ENCODE data around the gene ZBTB43. TPM values are rescaled to one million over a fixed set of nuclear protein-coding genes. Genes with fewer than 3 reads are reported as not detected.
A peak's percentile ranks its signal among the peaks of the same experiment; 100 is the strongest.

Gene ZBTB43
- total RNA-seq: 1 to 10 TPM; 8.7 to 9.9 (median 9.4) TPM

- H3K27me3 ChIP-seq: no peaks in the 10 kb centered on the region
- TF ChIP-seq POLR2A (IDR thresholded peaks at IDR 0.05; ENCODE audit: low read depth) (peak; percentile 90), EP300 (IDR thresholded peaks at IDR 0.05) (no peak), CTCF (IDR thresholded peaks at IDR 0.05) (peak in 1 of 3 experiments; percentile 22), POLR2AphosphoS5 (IDR thresholded peaks at IDR 0.05) (peak; percentile 95 to 98)
- whole genome bisulfite sequencing: 7% methylated on average over 15 of the region's 79 CpGs
- no peaks in the 10 kb centered on the region for H3K9me3 ChIP-seq
- H3K27ac ChIP-seq (replicated peaks in 1 of 4): peak within 1 kb of the TSS; percentile 88 to 92 (median 92)
- peaks cover 41 to 50% (median 48%) of the 10 kb centered on the region in 4 donors for H3K4me1 ChIP-seq
- peak; percentile 99 for DNase-seq (ENCODE audit: extremely low spot score)
- peak within 1 kb of the TSS; percentile 86 to 92 (median 90) for H3K4me3 ChIP-seq
- intact Hi-C loops (cut with DNase I): no loop called here
- peaks cover 0 to 18% (median 9%) of the 10 kb centered on the region in 4 donors for H3K36me3 ChIP-seq
Observed at GRCh38 chr9:126804696-126805553, at the start of gene ZBTB43. Gene ZBTB43, plus strand, starts transcription at chr9:126805040. Its CDS starts 27,470 bp downstream, at chr9:126832510.

- TF ChIP-seq EP300 (IDR thresholded peaks at IDR 0.05): no peak
- no peak for TF ChIP-seq CTCF (IDR thresholded peaks at IDR 0.05)
- TF ChIP-seq POLR2AphosphoS5 (IDR thresholded peaks at IDR 0.05): no peak
- no peak for TF ChIP-seq POLR2A (IDR thresholded peaks at IDR 0.05; ENCODE audit: low read depth)
- Histone ChIP-seq H3K4me3 (no peak overlapping the region), H3K9me3 (no peaks in the 10 kb centered on the region), H3K27ac (replicated peaks in 1 of 4) (no peak overlapping the region), H3K4me1 (no peaks in the 10 kb centered on the region), H3K36me3 (no peaks in the 10 kb centered on the region), H3K27me3 (peaks cover 0 to 50% (median 0%) of the 10 kb centered on the region in 4 donors)
- DNase-seq (ENCODE audit: extremely low spot score): peak; percentile 45
- intact Hi-C loops (cut with DNase I): no loop called here
- WGBS: 89% methylated on average over 19 of the region's 19 CpGs
Observed at GRCh38 chr9:126755317-126755875, 49.4 kb upstream of the ZBTB43 start.

- no peak for TF ChIP-seq EP300 (IDR thresholded peaks at IDR 0.05)
- no peak for TF ChIP-seq POLR2AphosphoS5 (IDR thresholded peaks at IDR 0.05)
- no peak for TF ChIP-seq POLR2A (IDR thresholded peaks at IDR 0.05; ENCODE audit: low read depth)
- no peak for TF ChIP-seq CTCF (IDR thresholded peaks at IDR 0.05)
- H3K4me3 ChIP-seq: no peak overlapping the region
- intact Hi-C loops (cut with DNase I): no loop called here
Observed at GRCh38 chr9:126756238-126756637, 48.6 kb upstream of the ZBTB43 start.

GRCh38 chr9:126756876-126757415 is 47.9 kb upstream of the ZBTB43 start:
- peaks cover 0 to 44% (median 0%) of the 10 kb centered on the region in 4 donors for H3K27me3 ChIP-seq
- WGBS: 82% methylated on average over 6 of the region's 6 CpGs
- H3K9me3 ChIP-seq: no peaks in the 10 kb centered on the region
- no peak for DNase-seq (ENCODE audit: extremely low spot score)
- H3K4me1 ChIP-seq: no peaks in the 10 kb centered on the region
- H3K27ac ChIP-seq (replicated peaks in 1 of 4): no peak overlapping the region
- no peak overlapping the region for H3K4me3 ChIP-seq
- H3K36me3 ChIP-seq: no peaks in the 10 kb centered on the region
- intact Hi-C loops (cut with DNase I): no loop called here
- TF ChIP-seq CTCF (IDR thresholded peaks at IDR 0.05) (no peak), POLR2A (IDR thresholded peaks at IDR 0.05; ENCODE audit: low read depth) (no peak), POLR2AphosphoS5 (IDR thresholded peaks at IDR 0.05) (no peak), EP300 (IDR thresholded peaks at IDR 0.05) (no peak)

More at GRCh38 chr9:126756238-126756637, 48.6 kb upstream of the ZBTB43 start:
- no peak overlapping the region for H3K27ac ChIP-seq (replicated peaks in 1 of 4)
- H3K36me3 ChIP-seq: no peaks in the 10 kb centered on the region
- H3K4me1 ChIP-seq: no peaks in the 10 kb centered on the region
- peaks cover 0 to 44% (median 0%) of the 10 kb centered on the region in 4 donors for H3K27me3 ChIP-seq
- WGBS: 71% methylated on average over 4 of the region's 5 CpGs
- H3K9me3 ChIP-seq: no peaks in the 10 kb centered on the region
- DNase-seq (ENCODE audit: extremely low spot score): peak; percentile 78

Measured in esophagus muscularis mucosa (tissue), 4 donors.